HG02759 (cell line): Measurements from ENCODE around the gene ZBTB42.

Experiments used
- ATAC-seq: cut with Tn5 transposase; IDR thresholded peaks from one replicate; pipeline ENCODE4 v1.9.1; 2021; ENCODE audit warnings: mild to moderate bottlenecking, moderate library complexity; ENCODE audit not compliant: unreplicated experiment

The ZBTB42 gene

GRCh38 chr14:104782086-104782807 lies 18.7 kb upstream of the ZBTB42 start:
- no peak for ATAC-seq

GRCh38 chr14:104782808-104783139 lies 18.1 kb upstream of the ZBTB42 start:
- no peak for ATAC-seq

GRCh38 chr14:104783484-104784217 lies 17.2 kb upstream of the ZBTB42 start:
- ATAC-seq, result no peak

DNA sequence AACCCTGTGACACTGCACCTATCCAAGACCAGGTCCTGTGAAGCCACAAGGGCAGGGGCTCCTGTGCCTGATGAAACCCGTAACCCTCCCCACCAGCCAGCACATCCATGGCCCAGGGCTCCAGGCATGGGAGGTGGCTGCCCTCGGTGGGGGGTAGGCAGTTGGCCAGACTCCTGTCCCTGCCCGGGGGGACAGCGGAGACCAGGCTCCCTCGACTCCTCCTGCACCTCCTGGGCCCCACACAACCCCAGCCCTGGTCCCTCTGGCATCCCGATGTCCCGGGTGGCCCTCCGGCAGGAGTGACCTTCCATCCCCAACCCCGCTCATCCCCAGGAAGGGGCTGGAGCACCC lies 16.7 kb upstream of the ZBTB42 start:
- no peak for ATAC-seq

DNA sequence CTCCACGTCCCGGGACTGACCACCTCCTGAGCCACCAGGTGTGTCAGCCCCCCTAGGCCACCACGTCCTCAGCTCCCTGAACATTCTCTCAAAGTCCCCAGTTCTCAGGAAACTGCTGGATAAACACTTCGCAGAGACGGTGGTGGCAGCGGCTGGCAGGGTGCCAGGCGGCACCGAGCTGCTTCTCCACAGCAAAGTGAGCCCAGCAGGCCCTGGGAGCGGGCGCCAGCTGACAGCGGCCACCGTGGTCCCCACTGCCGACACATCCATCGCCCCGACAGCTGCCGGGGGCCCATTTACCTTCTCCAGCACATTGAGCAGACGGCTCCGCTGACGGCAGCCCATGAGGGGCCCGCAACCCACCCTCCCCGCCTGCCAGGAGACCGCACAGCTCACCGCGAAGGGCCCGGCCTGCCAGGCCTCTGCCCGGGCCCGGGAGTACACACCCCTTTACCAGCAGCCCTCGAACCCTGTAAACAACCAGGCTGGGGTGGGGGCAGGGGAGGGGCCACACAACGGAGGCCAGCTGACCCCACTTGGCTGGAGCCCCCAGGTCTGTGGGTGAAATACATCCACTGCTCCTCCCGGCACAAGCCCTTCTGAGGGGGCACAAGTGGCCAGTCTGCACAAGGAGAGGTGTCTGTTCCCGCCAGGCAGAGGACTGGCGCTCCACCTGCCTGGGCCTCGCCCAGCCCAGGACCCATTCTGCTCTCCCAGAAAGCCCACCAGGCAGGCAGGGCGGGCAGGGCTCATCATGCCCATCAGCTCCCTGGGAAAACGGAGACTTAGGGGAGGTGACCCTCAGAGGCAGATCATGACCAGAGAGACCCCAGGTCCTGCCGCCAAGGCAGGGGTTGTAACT lies 15.8 kb upstream of the ZBTB42 start:
- no peak for ATAC-seq

DNA sequence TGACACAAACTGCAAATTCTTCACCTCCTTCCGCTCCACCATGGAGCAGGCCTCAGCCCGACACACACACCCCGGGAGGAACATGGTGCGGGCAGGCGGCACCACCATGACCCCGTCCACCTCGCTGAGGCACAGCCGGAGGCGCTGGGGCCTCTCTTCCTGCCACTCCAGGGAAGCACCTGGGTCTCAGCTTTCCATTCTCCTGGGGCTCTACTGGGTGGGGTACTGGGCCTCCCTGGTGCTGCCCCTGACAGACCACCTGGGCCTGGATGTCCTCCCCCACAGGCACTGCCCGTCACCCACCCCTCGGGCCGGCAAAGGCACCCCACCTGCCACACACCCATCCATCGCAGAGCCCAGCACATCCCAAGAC lies 15.2 kb upstream of the ZBTB42 start:
- no peak for ATAC-seq

- ATAC-seq, result no peak
Observed at GRCh38 chr14:104786091-104786586, 14.8 kb upstream of the ZBTB42 start.

GRCh38 chr14:104786726-104787675 lies 13.9 kb upstream of the ZBTB42 start:
- no peak for ATAC-seq

- ATAC-seq, result no peak
Observed at GRCh38 chr14:104787736-104788135, 13.2 kb upstream of the ZBTB42 start.

GRCh38 chr14:104788161-104788818 lies 12.6 kb upstream of the ZBTB42 start:
- ATAC-seq, result no peak

DNA sequence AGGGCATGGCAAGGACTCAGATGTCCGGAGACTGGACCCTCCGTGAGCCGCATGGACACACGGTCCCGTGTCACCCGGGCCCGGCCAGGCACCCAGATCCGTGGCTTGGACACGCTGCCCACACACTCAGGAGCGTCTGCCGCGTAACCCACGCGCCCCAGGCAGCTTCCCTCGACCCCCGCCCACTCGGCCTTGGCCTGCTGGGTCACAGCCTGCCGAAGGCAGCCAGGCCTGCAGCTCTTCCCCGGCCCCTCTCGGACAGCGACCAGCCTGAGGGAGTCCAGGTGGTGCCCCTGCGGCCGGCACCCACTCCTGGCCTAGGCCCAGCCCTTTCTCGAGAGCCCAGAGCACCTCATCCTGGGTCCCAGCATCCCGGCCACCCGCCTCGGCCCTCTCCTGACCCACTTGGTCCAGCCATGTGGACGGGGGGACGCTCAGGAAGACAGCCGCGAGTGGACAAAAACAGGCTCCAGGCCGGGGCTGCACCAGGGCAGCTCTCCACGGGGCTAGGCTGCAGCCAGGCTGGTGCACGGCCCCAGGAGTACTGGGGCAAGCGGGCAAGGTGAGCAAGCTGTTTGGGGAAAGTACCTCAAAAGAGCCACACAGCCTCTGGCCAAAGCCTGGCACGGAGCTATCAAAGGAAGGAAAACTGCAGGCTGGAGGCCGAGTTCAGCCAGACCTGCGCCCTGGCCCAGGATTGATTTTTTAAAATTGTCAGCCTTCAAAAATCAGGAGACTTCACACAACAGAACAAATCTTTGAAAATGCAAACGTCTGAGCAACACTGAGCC lies 11.8 kb upstream of the ZBTB42 start:
- ATAC-seq, result no peak

GRCh38 chr14:104789752-104790743 lies 10.9 kb upstream of the ZBTB42 start:
- ATAC-seq, result no peak

DNA sequence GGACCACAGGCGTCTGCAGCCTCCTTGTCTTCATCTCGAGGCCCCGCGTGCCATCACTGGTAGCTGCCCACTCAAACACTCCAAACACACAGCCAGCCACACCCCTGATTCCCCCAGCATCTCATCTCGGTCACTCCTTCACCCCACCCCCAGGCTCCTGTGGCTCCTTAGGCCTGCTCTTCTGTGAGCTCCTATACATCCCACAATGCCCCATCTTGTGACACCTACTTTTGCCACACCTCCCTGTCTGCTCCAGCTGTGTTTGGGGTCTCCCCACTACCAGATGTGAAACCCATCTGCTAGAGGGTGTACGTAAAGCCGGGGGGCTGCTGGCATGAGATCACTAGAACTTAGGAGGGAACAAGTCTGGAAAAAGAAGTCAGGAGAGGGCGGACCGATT lies 9.5 kb upstream of the ZBTB42 start:
- no peak for ATAC-seq

- no peak for ATAC-seq
Observed at GRCh38 chr14:104792101-104792884, 8.6 kb upstream of the ZBTB42 start.

- no peak for ATAC-seq
Observed at GRCh38 chr14:104792945-104793702, 7.8 kb upstream of the ZBTB42 start.

- no peak for ATAC-seq
Observed at GRCh38 chr14:104793703-104793959, 7.3 kb upstream of the ZBTB42 start.

DNA sequence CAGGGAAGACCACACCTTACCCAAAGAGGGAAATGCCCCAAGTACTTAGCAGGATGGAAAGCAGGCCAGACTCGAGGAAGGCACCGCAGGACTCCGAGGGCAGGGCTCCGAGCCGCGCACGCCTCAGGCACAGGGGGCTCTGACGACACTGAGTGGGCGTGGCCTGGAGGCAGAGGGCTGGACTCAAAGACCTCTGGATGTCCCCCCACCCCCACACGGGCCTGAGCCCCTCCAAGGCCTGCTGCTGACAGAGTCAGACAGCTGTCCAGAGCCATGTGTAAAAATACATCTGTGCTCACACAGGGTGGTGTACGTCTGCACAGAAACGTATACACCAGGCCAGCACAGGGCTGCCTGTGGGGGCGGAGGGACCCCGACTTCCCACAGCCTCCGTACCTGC lies 6.8 kb upstream of the ZBTB42 start:
- ATAC-seq, result no peak
